Measurements from ENCODE around the gene USP21.

DNA sequence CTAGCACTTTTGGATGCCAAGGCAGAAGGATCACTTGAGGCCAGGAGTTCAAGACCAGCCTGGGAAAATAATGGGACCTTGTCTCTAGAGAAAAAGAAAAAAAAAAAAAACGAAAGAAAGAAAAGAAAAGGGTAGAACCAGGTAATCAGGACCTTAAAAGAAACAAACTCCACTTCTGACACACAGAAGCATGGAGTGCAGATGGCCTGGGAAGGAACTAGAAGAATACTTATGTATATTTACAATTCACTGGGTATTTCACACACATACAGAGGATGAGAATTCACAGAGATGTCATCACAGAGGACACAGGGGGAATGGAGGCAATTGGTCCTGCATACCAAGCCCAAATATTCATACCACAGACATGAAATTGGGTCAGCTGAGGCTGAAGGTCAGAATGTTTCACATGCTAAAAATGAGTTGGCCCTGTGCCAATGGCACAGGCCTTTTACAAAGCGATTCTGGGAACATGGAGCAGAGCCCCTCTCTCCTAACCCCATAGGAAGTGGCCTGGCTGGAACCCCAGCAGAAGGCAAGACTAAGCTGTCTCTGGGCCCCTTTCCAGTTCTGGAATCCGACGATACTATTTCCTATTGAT is 13.6 kb downstream of the USP21 start:
- no peak for TF ChIP-seq POLR2A (IDR thresholded peaks at IDR 0.05)
- TF ChIP-seq, protein P1, sequence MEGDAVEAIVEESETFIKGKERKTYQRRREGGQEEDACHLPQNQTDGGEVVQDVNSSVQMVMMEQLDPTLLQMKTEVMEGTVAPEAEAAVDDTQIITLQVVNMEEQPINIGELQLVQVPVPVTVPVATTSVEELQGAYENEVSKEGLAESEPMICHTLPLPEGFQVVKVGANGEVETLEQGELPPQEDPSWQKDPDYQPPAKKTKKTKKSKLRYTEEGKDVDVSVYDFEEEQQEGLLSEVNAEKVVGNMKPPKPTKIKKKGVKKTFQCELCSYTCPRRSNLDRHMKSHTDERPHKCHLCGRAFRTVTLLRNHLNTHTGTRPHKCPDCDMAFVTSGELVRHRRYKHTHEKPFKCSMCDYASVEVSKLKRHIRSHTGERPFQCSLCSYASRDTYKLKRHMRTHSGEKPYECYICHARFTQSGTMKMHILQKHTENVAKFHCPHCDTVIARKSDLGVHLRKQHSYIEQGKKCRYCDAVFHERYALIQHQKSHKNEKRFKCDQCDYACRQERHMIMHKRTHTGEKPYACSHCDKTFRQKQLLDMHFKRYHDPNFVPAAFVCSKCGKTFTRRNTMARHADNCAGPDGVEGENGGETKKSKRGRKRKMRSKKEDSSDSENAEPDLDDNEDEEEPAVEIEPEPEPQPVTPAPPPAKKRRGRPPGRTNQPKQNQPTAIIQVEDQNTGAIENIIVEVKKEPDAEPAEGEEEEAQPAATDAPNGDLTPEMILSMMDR (IDR thresholded peaks at IDR 0.05) = no peak
